ENCODE measurements around the gene LLGL1. TPM values are rescaled to one million over a fixed set of nuclear protein-coding genes. Genes with fewer than 3 reads are reported as not detected.

Gene LLGL1
- total and polyA plus RNA-seq, 10 of the 15 experiments (the other 5 are each of a cell fraction or from before 2014, with no cell fraction given), result 0.02 to 9.2 (median 2.5) TPM

DNA sequence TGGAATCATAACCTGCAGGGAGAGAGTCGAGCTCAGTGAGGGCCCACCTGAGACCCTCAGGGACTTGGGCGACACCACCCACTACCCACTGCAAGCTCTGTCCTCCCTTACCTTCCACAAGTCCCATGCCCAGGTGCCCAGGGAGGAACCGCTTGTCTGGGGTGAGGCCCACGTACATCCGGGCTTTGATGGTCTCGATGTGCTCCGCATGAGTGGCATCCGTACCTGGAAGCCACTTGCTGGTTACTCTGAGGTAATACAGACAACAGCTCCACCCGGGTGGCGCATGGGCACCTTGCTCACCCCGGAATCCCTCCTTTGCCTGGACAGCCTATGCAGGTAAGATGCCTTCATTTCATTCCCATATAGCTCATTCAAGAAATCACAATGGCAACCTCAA, 59.9 kb downstream of the LLGL1 start:
- DNase-seq (ENCODE audit: low read depth, low spot score), result no peak
- TF ChIP-seq, protein P1, sequence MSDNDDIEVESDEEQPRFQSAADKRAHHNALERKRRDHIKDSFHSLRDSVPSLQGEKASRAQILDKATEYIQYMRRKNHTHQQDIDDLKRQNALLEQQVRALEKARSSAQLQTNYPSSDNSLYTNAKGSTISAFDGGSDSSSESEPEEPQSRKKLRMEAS (IDR thresholded peaks at IDR 0.05; ENCODE audit: low read depth, low read length), result no peak
- TF ChIP-seq BRCA1 (IDR thresholded peaks at IDR 0.05; ENCODE audit: low read depth, low read length) (no peak), SMC3 (IDR thresholded peaks at IDR 0.05; ENCODE audit: borderline replicate concordance, low read length) (no peak), TCF3 (IDR thresholded peaks at IDR 0.05; ENCODE audit: borderline replicate concordance, insufficient read depth, low read depth, low read length) (no peak), BCL11A (IDR thresholded peaks at IDR 0.05; ENCODE audit: low read depth, low read length) (no peak), SIX5 (IDR thresholded peaks at IDR 0.05; ENCODE audit: low read depth, low read length, severe bottlenecking) (no peak), RUNX3 (IDR thresholded peaks at IDR 0.05; ENCODE audit: low read length) (no peak), POLR2A (IDR thresholded peaks at IDR 0.05; ENCODE audit: low read depth, low read length) (no peak), WRNIP1 (IDR thresholded peaks at IDR 0.05; ENCODE audit: borderline replicate concordance, low read depth, low read length) (no peak), HDGF (IDR thresholded peaks at IDR 0.05) (no peak), PAX8 (IDR thresholded peaks at IDR 0.05) (no peak), FOXK2 (IDR thresholded peaks at IDR 0.05) (no peak), NR2F1 (conservative IDR thresholded peaks at IDR 0.05) (no peak), NR2C1 (IDR thresholded peaks at IDR 0.05) (no peak), CEBPB (IDR thresholded peaks at IDR 0.05; ENCODE audit: borderline replicate concordance in 1 of 2, low read depth in 2 of 2, low read length in 2 of 2) (no peak)
- TF ChIP-seq, protein P2, sequence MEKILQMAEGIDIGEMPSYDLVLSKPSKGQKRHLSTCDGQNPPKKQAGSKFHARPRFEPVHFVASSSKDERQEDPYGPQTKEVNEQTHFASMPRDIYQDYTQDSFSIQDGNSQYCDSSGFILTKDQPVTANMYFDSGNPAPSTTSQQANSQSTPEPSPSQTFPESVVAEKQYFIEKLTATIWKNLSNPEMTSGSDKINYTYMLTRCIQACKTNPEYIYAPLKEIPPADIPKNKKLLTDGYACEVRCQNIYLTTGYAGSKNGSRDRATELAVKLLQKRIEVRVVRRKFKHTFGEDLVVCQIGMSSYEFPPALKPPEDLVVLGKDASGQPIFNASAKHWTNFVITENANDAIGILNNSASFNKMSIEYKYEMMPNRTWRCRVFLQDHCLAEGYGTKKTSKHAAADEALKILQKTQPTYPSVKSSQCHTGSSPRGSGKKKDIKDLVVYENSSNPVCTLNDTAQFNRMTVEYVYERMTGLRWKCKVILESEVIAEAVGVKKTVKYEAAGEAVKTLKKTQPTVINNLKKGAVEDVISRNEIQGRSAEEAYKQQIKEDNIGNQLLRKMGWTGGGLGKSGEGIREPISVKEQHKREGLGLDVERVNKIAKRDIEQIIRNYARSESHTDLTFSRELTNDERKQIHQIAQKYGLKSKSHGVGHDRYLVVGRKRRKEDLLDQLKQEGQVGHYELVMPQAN (conservative IDR thresholded peaks at IDR 0.05), result no peak
- H3K9ac ChIP-seq (ENCODE audit: control insufficient read depth, insufficient read depth, low read length), result no peak overlapping the region
- ChIA-PET POLR2A (interaction anchor here (0.6 kb wide), 1 partner anchor 28 kb away, joined by 4 read pairs; no protein-coding TSS in a partner anchor), SMC1A (ENCODE audit: uncharacterized antibody, unreplicated experiment) (no interaction called here), RAD21 (ENCODE audit: unreplicated experiment) (no interaction called here), CTCF (no interaction called here)
- no peak for ATAC-seq
- intact Hi-C loops (cut with micrococcal nuclease; ENCODE audit: unreplicated experiment), result no loop called here
- H3K79me2 ChIP-seq (ENCODE audit: control insufficient read depth, insufficient read depth, low read length), result no peaks in the 10 kb centered on the region
- no peak overlapping the region for H3K27ac ChIP-seq (ENCODE audit: control insufficient read depth, insufficient read depth)
- no peaks in the 10 kb centered on the region for H4K20me1 ChIP-seq (ENCODE audit: control insufficient read depth, insufficient read depth)
- peaks cover 35 to 48% of the 10 kb centered on the region in 2 experiments for H3K36me3 ChIP-seq (ENCODE audit: control insufficient read depth in 2 of 2, insufficient read depth in 2 of 2, low read length in 1 of 2)
- in situ Hi-C loops (cut with MboI), result no loop called here
- H3K4me1 ChIP-seq (ENCODE audit: control insufficient read depth, insufficient read depth, low read length), result no peaks in the 10 kb centered on the region
- WGBS (ENCODE audit: insufficient coverage, insufficient replicate concordance, low lambda C conversion rate, missing lambda C conversion rate), result 97% methylated on average over 11 of the region's 11 CpGs
- H3K27me3 ChIP-seq (replicated peaks in 1 of 2; ENCODE audit: control insufficient read depth in 2 of 2, insufficient read depth in 2 of 2, low read length in 1 of 2), result no peaks in the 10 kb centered on the region
- no peak for FAIRE-seq
- no peak overlapping the region for H3K4me2 ChIP-seq (ENCODE audit: control insufficient read depth, insufficient read depth)
- no peak overlapping the region for H2AFZ ChIP-seq (ENCODE audit: control insufficient read depth, low read depth, low read length)
- no TSS peak for BruUV-seq (replicated peaks)
- no peaks in the 10 kb centered on the region for H3K9me3 ChIP-seq (replicated peaks; ENCODE audit: control insufficient read depth, insufficient read depth, low read length)
- no peak overlapping the region for H3K4me3 ChIP-seq

All from GM12878 (cell line).